HG03432 (cell line): ENCODE measurements around the gene SYNPO.

ENCODE experiments used
- ATAC-seq: cut with Tn5 transposase; IDR thresholded peaks from one replicate; pipeline ENCODE4 v1.9.1; 2021; ENCODE audit warnings: mild to moderate bottlenecking, moderate library complexity; ENCODE audit not compliant: unreplicated experiment

SYNPO gene, protein sequence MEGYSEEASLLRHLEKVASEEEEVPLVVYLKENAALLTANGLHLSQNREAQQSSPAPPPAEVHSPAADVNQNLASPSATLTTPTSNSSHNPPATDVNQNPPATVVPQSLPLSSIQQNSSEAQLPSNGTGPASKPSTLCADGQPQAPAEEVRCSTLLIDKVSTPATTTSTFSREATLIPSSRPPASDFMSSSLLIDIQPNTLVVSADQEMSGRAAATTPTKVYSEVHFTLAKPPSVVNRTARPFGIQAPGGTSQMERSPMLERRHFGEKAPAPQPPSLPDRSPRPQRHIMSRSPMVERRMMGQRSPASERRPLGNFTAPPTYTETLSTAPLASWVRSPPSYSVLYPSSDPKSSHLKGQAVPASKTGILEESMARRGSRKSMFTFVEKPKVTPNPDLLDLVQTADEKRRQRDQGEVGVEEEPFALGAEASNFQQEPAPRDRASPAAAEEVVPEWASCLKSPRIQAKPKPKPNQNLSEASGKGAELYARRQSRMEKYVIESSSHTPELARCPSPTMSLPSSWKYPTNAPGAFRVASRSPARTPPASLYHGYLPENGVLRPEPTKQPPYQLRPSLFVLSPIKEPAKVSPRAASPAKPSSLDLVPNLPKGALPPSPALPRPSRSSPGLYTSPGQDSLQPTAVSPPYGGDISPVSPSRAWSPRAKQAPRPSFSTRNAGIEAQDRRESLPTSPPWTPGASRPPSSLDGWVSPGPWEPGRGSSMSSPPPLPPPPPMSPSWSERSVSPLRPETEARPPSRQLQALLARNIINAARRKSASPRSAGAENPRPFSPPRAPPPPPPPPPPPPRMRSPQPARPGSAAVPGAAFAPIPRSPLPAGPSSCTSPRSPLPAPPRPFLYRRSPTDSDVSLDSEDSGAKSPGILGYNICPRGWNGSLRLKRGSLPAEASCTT

GRCh38 chr5:150640311-150641005, at the start of gene SYNPO:
SYNPO (plus strand) TSS chr5:150640660; CDS start chr5:150648276, 7,616 bp downstream.
- no peak for ATAC-seq

DNA sequence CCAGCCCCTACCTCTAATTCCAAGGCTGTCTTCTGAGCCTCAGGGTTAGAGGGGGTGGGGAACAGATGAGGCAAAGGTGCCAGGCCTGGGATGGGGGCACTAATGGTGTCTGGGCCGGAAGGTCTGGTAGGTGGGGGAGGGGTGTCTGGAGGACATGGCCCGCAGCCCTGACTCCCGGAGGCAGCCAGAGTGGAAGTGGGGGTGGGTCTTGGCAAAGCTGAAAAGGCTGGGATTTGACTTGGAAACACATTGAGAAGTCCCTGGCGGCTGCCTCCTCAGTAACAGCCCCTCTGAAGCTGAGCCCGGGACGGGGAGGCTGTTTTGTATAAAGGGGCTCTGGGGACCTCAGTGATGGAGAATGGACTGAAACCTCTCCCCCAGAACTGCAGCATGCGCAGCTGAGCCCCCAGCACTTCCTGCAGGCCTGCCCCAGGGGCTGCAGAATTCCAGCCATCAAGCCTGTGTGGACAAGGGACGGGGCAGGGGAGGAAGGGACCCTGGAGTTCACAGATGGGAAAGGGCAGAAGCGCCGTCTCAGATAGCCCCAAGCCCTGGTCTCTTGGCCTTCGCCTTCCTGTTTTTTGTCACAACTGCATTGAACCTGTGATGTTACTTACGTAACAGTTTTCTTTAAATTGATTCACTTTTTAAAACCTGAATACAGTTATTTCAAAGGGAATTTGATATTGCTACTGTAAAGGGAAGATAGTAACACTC, 49.3 kb upstream of the SYNPO start:
- ATAC-seq, result no peak

DNA sequence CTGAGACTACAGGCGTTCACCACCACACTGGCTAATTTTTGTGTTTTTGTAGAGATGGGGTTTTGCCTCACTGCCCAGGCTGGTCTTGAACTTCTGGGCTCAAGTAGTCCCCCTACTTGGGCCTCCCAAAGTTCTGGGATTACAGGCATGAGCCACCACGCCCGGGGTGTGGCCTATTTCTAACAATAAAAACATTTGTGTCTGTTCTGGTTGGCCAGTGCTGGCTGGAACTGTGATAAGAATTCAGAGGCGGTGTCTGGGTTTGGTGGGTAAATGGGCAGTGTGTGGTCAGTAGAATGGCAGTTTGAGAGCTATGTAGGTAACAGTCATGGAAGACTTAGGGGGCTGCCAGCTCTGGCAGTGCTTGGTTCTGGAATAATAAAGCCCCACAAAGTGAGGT, 46.9 kb upstream of the SYNPO start:
- no peak for ATAC-seq

DNA sequence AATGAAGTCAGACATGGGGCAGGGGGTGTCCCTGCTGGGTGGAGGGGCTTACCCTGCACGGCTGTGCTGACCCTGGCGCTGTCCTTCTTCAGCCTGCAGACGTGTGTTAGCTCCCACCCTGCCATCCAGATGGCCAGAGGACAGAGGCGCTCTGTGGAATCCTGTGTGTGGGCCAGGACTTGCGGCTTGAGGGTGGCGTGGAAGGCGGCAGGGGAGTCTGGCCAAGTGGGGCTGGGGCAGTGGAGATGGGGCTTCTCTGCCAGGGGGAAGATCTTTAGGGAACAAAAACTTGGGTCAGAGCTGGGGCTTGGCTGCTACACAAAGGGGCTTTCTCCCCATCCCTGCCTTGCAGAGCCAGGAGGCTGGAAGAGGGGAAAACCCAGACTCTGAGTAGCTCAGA, 46.5 kb upstream of the SYNPO start:
- ATAC-seq, result no peak

- ATAC-seq, result no peak
Observed at GRCh38 chr5:150595466-150596031, 44.9 kb upstream of the SYNPO start.

GRCh38 chr5:150596313-150596712, 44.1 kb upstream of the SYNPO start:
- ATAC-seq, result no peak

- ATAC-seq, result no peak
Observed at GRCh38 chr5:150596826-150597225, 43.6 kb upstream of the SYNPO start.

GRCh38 chr5:150598006-150598405, 42.5 kb upstream of the SYNPO start:
- ATAC-seq, result no peak

GRCh38 chr5:150598821-150599273, 41.6 kb upstream of the SYNPO start:
- ATAC-seq, result no peak

DNA sequence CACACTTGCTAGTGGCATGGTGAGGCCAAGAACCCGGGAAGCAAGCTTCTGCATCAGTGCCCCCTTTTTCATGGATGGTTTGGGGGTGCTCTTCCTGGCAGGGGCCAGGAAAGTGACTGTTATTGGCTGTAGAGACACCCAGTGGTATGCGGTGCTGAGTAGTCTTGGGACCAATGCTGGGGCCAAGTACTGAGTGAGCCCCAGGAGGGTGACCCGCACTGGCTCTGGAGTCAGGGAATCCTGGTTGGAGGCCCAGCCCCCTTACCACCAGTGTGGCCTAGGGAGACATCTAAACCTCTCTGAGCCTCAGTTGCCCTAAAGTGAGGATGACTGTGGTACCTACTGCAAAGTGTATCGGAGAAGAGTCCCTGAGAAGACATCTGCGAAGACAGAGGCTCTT, 41.2 kb upstream of the SYNPO start:
- no peak for ATAC-seq

- ATAC-seq, result no peak
Observed at GRCh38 chr5:150599917-150600511, 40.4 kb upstream of the SYNPO start.

- no peak for ATAC-seq
Observed at GRCh38 chr5:150600616-150601490, 39.6 kb upstream of the SYNPO start.

- ATAC-seq, result no peak
Observed at GRCh38 chr5:150601491-150602345, 38.7 kb upstream of the SYNPO start.

DNA sequence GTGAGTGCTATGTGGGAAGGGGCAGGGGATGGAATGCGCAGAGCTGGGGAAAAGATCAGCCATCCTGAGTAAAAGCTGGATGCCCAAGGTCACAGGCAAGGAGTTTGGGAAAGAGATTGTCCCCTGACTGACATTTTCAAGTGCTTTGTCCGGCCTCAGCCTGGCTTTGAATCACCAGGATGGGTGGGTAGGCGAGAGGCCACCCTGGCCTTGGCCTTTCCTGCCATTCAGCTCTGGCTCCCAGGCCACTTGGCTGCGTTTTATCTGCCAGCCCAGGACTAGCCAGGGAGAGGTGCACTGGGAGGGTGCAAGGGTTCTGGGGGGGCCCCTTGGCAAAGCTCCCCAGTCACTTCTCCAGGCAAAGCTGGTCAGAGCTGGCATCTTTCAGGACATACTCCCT, 37.4 kb upstream of the SYNPO start:
- no peak for ATAC-seq

GRCh38 chr5:150603491-150603890, 37.0 kb upstream of the SYNPO start:
- ATAC-seq, result no peak

DNA sequence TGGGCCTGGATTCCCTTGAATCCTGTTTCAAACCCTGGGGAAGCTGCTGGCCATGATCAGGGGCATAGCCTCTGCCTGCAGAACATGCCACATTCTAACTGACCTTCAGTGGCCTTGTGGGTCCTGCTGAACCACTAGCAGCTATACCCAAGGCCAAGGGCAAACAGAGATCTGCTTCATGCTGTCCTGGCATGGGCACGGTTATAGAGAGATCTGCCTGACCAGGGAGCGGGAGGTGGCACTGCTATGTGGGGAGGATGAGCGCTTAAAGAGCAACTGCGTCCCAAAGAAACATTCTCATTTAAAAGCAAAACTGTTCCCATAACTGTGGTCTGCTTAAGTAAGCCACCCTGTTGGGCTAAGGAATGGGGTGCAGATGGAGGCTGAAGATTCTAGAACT, 36.5 kb upstream of the SYNPO start:
- no peak for ATAC-seq

DNA sequence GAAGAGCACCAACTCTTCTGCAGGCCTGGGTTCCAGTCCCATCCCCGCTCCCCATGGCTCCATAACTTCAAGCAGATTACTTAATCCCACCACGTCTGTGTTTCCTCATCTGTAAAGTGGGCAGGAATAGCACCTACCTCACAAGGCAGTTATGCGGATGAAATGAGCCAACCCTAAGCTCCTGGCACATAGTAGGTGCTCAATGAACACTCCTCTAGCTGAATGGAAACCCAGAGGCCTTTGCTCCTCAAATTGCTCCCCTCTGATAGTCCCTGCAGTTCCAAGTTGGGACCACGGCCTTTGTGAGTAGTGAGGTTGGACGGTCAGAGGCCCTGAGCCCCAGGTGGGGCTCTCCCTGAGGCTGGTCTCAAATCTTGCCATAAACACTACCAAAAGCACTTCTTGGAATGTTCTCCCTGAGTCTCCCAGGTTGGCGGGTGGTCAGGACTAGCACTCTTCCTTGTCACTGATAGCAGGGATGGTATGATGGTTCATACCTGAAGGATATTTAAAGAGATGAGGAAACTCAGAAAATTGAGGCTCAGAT, 35.5 kb upstream of the SYNPO start:
- no peak for ATAC-seq

DNA sequence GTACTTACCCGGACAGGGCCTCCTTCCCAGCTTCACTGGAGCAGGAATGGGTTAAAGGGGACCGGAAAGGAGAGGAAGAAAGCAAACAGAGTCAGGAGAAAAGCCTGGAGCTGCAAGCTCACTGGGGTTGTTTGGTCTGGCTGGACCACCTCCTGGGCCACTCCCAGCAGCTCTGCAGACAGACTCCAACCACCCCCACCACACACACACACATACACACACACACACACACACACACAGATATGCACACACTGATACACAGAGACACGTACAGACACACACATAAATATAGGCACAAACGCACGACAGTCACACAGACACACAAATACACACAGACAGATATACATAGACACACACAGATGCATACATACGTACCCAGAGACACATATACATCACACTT, 34.9 kb upstream of the SYNPO start:
- ATAC-seq, result no peak
